ENCODE results near the gene CPLX3. TPM values are rescaled to one million over a fixed set of nuclear protein-coding genes. Genes with fewer than 3 reads are reported as not detected.
A peak's percentile ranks its signal among the peaks of the same experiment; 100 is the strongest.

CPLX3 gene
- total RNA-seq, 1 experiment from 2014 or later, result 0.03 TPM

DNA sequence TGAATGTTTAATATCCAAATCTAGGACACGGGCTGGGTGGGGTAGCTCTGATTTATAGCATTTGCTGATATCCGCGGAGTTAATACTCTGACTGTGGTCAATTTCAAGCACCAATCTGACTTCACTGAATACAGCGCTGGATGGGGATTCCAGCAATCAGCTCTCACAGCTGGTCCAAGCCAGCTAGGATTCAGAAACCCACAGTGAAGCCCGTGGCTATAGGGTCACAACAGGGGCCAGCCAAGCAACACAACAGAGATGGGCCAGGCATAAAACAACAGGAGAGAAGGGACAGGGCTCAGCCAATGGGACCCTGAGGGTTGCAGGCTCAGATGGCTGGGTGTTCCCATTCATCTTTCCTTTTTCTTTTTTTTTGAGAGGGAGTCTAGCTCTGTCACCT lies 19.1 kb upstream of the CPLX3 start:
- Histone ChIP-seq H3K36me3 (replicated peaks; ENCODE audit: control insufficient read depth, insufficient read depth, low read length) (peaks cover 2% of the 10 kb centered on the region), H3K4me3 (ENCODE audit: insufficient read depth, low read depth, low read length) (no peak overlapping the region), H3K27me3 (ENCODE audit: control insufficient read depth, insufficient read depth, low read length) (no peaks in the 10 kb centered on the region)
- DNase-seq, result no peak

DNA sequence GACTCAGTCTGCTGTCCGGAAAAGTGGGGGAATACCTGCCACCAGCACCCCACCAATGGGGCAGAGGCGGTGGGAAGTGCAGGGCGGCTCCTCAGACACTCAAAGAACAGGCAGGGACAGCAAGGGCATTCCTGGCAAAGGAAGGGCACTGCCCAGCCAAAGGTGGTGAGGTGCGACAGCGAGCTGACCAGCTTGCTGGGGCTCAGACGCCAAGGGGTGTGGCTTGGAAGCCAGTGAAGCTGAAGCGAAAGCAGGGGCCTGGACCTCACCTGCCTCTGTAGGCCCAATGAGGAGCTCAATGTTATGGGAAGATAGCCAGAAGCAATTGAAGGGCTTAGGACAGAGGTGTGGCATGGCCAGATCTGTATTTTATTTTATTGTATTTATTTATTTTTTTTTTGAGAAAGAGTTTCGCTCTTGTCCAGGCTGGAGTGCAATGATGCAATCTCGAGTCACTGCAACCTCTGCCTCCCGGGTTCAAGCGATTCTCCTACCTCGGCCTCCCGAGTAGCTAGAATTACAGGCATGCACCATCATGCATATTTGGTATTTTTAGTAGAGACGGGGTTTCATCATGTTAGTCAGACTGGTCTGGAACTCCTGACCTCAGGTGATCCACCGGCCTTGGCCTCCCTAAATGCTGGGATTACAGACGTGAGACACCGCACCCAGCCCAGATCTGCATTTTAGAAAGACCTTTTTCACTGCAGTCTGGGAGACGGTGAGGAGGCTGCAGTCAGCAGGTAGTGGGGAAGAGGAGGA lies 18.2 kb upstream of the CPLX3 start:
- DNase-seq, result no peak
- peaks cover 2% of the 10 kb centered on the region; the same call in 1 of the 2 replicates for H3K36me3 ChIP-seq (replicated peaks; ENCODE audit: control insufficient read depth, insufficient read depth, low read length)

GRCh38 chr15:74808840-74809229 lies 17.6 kb upstream of the CPLX3 start:
- peak; percentile 88 for DNase-seq
- no peak overlapping the region for H3K4me3 ChIP-seq (ENCODE audit: insufficient read depth, low read depth, low read length)
- H3K36me3 ChIP-seq (replicated peaks; ENCODE audit: control insufficient read depth, insufficient read depth, low read length), result peaks cover under 1% of the 10 kb centered on the region; the same call in 1 of the 2 replicates
- H3K27me3 ChIP-seq (ENCODE audit: control insufficient read depth, insufficient read depth, low read length), result no peaks in the 10 kb centered on the region

More for the DNA sequence above, 18.2 kb upstream of the CPLX3 start:
- no peak overlapping the region for H3K4me3 ChIP-seq (ENCODE audit: insufficient read depth, low read depth, low read length)
- H3K27me3 ChIP-seq (ENCODE audit: control insufficient read depth, insufficient read depth, low read length), result no peaks in the 10 kb centered on the region

GRCh38 chr15:74809242-74809641 lies 17.2 kb upstream of the CPLX3 start:
- no peak for DNase-seq
- Histone ChIP-seq H3K36me3 (replicated peaks; ENCODE audit: control insufficient read depth, insufficient read depth, low read length) (no peaks in the 10 kb centered on the region), H3K27me3 (ENCODE audit: control insufficient read depth, insufficient read depth, low read length) (no peaks in the 10 kb centered on the region), H3K4me3 (ENCODE audit: insufficient read depth, low read depth, low read length) (no peak overlapping the region)

DNA sequence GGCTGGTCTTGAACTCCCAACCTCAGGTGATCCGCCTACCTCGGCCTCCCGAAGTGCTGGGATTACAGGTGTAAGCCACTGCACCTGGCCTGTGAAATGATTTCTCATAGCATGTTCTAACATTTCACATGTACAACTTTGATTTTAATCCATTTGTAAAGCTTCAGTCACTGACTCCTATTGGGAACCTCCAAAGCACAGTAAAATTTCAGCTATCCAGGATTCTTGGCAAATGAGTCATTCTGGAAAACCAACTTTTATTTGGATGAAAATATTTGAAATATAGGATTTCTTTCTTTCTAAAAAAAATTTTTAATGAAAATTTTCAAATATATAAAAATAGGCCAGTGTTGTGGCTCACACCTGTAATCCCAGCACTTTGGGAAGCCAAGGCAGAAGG lies 16.5 kb upstream of the CPLX3 start:
- no peaks in the 10 kb centered on the region for H3K36me3 ChIP-seq (replicated peaks; ENCODE audit: control insufficient read depth, insufficient read depth, low read length)
- H3K27me3 ChIP-seq (ENCODE audit: control insufficient read depth, insufficient read depth, low read length), result no peaks in the 10 kb centered on the region
- DNase-seq, result no peak
- H3K4me3 ChIP-seq (ENCODE audit: insufficient read depth, low read depth, low read length), result no peak overlapping the region

GRCh38 chr15:74812533-74812932 lies 13.9 kb upstream of the CPLX3 start, which contains the start of gene LMAN1L:
Gene LMAN1L (plus strand): TSS chr15:74812835. CDS start chr15:74812855, 20 bp downstream.
- no peaks in the 10 kb centered on the region for H3K36me3 ChIP-seq (replicated peaks; ENCODE audit: control insufficient read depth, insufficient read depth, low read length)
- no peak for DNase-seq
- no peaks in the 10 kb centered on the region for H3K27me3 ChIP-seq (ENCODE audit: control insufficient read depth, insufficient read depth, low read length)
- H3K4me3 ChIP-seq (ENCODE audit: insufficient read depth, low read depth, low read length), result no peak within 1 kb of the TSS

DNA sequence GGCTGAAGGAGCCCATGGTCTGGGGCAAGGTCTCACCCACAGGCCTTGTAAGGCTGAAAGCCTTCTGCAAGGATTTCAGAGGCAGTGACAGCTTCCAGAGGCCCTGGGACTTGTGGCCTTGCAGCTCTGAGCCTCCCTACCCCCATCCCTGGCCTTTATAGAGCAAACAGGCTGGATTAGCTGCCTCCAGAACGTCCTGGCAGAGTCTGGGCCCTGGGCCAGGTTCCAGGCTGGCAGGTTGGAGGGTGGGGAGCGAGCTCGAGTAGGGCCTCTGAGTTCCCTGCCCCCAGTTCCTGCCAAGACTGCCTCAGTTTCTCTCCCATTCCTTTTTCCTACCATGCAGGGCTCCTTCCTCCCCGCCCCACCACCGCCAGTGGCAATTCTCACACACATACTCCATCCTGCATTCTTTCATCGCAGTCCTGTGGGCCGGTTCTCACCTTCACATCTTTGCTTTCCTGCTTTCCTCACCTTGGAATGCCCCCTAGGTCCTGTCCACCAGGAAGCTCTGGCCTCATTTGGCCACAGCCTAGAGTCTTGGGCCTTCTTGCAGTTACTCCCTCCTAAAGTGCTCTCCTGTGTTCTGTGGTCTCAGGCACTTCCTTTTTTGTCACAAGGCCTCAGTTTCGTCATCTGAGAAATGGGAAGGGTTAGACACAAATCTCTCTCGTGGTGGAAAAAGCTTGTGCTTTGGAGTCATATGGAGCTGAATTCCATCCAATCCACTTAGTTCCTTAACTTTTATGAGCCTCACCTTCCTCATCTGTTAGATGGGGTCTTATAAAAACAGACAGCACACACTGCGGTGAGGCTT lies 11.1 kb upstream of the CPLX3 start:
- no peak overlapping the region for H3K4me3 ChIP-seq (ENCODE audit: insufficient read depth, low read depth, low read length)
- no peak for DNase-seq
- no peaks in the 10 kb centered on the region for H3K36me3 ChIP-seq (replicated peaks; ENCODE audit: control insufficient read depth, insufficient read depth, low read length)
- no peaks in the 10 kb centered on the region for H3K27me3 ChIP-seq (ENCODE audit: control insufficient read depth, insufficient read depth, low read length)

DNA sequence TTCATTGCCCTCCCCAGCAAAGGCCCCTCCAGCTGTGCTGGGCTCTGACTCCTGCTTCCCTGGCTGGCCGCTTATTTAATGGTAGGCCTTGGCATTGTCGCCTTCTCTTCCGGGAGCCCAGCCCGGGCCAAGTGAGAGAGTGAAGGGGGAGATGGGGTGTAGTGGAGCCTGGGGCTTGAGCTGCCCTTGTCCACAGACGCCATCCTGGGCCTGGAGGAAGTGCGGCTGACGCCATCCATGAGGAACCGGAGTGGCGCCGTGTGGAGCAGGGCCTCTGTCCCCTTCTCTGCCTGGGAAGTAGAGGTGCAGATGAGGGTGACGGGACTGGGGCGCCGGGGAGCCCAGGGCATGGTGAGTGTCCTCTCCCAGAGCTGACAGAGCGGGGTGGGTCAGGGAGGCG lies 10.5 kb upstream of the CPLX3 start:
- H3K4me3 ChIP-seq (ENCODE audit: insufficient read depth, low read depth, low read length), result no peak overlapping the region
- H3K36me3 ChIP-seq (replicated peaks; ENCODE audit: control insufficient read depth, insufficient read depth, low read length), result no peaks in the 10 kb centered on the region
- H3K27me3 ChIP-seq (ENCODE audit: control insufficient read depth, insufficient read depth, low read length), result no peaks in the 10 kb centered on the region
- DNase-seq, result no peak

GRCh38 chr15:74816624-74817369 lies 9.6 kb upstream of the CPLX3 start:
- DNase-seq, result peak; percentile 79
- H3K36me3 ChIP-seq (replicated peaks; ENCODE audit: control insufficient read depth, insufficient read depth, low read length), result no peaks in the 10 kb centered on the region
- no peak overlapping the region for H3K4me3 ChIP-seq (ENCODE audit: insufficient read depth, low read depth, low read length)
- H3K27me3 ChIP-seq (ENCODE audit: control insufficient read depth, insufficient read depth, low read length), result no peaks in the 10 kb centered on the region

DNA sequence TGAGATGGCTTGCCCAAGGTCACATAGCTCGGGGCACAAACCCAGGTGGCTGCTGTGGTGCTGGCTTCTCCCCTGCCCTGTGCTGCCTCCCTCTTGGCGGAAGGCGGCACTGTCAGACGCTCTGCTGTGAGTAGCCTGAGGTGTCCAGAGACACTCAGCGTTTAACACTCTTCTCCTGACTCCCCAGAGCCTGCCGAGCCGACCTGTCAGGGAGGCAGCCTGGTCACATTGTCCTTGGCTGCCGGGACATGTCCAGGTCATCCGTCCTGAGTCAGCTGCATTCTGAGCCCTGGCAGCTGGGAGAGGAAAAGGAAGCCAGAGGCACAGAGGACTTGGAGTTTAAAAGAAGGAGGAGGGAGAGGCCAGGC lies 9.1 kb upstream of the CPLX3 start:
- Histone ChIP-seq H3K36me3 (replicated peaks; ENCODE audit: control insufficient read depth, insufficient read depth, low read length) (no peaks in the 10 kb centered on the region), H3K4me3 (ENCODE audit: insufficient read depth, low read depth, low read length) (no peak overlapping the region), H3K27me3 (ENCODE audit: control insufficient read depth, insufficient read depth, low read length) (no peaks in the 10 kb centered on the region)
- DNase-seq, result peak; percentile 76

DNA sequence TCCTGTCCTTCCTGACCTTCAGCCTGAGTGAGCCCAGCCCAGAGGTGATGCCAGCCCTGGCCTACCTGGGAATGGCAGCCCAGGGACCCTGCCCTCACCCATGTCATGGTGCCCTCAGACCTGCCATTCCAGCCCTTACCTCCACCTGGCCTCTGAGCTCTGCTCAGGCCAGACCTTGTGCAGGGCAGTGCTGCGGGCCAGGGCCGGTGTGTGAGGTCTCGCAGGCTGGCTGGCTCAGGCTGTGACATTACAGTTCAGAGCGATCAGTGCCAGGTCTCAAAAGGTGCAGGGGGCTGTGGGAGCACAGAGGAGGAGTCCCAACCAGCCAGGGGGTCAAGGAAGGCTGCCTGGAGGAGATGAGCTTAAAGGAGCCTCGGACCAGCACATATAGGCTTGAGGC lies 6.4 kb upstream of the CPLX3 start:
- no peak for DNase-seq
- Histone ChIP-seq H3K36me3 (replicated peaks; ENCODE audit: control insufficient read depth, insufficient read depth, low read length) (no peaks in the 10 kb centered on the region), H3K4me3 (ENCODE audit: insufficient read depth, low read depth, low read length) (no peak overlapping the region), H3K27me3 (ENCODE audit: control insufficient read depth, insufficient read depth, low read length) (peaks cover 6% of the 10 kb centered on the region)

- peaks cover 17% of the 10 kb centered on the region for H3K27me3 ChIP-seq (ENCODE audit: control insufficient read depth, insufficient read depth, low read length)
- no peaks in the 10 kb centered on the region for H3K36me3 ChIP-seq (replicated peaks; ENCODE audit: control insufficient read depth, insufficient read depth, low read length)
- peak; percentile 86 for DNase-seq
- no peak overlapping the region for H3K4me3 ChIP-seq (ENCODE audit: insufficient read depth, low read depth, low read length)
Observed at GRCh38 chr15:74821091-74821789, 5.2 kb upstream of the CPLX3 start.

- Histone ChIP-seq H3K36me3 (replicated peaks; ENCODE audit: control insufficient read depth, insufficient read depth, low read length) (no peaks in the 10 kb centered on the region), H3K4me3 (ENCODE audit: insufficient read depth, low read depth, low read length) (no peak overlapping the region), H3K27me3 (ENCODE audit: control insufficient read depth, insufficient read depth, low read length) (peaks cover 21% of the 10 kb centered on the region)
- no peak for DNase-seq
Observed at GRCh38 chr15:74821790-74822158, 4.7 kb upstream of the CPLX3 start.

- peaks cover 25% of the 10 kb centered on the region for H3K27me3 ChIP-seq (ENCODE audit: control insufficient read depth, insufficient read depth, low read length)
- DNase-seq, result no peak
- no peak overlapping the region for H3K4me3 ChIP-seq (ENCODE audit: insufficient read depth, low read depth, low read length)
- no peaks in the 10 kb centered on the region for H3K36me3 ChIP-seq (replicated peaks; ENCODE audit: control insufficient read depth, insufficient read depth, low read length)
Observed at GRCh38 chr15:74822233-74822632, 4.2 kb upstream of the CPLX3 start.
